GM21515 (cell line): ENCODE results near the gene ST3GAL3.

Experiments
- ATAC-seq: cut with Tn5 transposase; IDR thresholded peaks from one replicate; pipeline ENCODE4 v1.9.1; 2021; ENCODE audit not compliant: unreplicated experiment

Gene ST3GAL3

DNA sequence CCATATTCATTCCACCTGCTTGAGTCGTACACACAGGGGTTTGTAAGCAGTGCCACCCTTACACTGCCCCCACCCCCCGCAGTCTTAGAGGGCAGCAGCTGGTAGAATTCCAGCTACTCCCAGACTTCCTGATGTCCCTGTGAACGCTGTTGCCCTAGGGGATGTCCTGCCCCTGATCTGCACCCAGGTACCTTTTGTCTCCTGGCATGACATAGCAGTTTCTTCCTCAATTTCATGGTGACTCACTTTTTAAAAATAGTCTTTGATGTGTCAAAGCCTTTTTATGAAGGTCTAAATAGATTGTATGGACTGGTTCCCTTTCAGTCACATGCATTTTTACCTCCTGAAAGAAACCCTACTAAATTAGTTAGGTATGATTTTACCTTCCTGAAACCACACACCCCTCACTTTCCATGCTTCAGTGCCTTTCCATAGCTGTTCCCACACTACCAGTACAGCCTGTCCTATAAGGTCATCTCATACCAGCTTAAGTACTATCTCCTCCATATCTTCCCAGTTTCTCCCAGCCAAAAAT is 76.4 kb downstream of the ST3GAL3 start:
- ATAC-seq = no peak

GRCh38 chr1:43786201-43786958 is 79.0 kb downstream of the ST3GAL3 start:
- ATAC-seq = no peak

DNA sequence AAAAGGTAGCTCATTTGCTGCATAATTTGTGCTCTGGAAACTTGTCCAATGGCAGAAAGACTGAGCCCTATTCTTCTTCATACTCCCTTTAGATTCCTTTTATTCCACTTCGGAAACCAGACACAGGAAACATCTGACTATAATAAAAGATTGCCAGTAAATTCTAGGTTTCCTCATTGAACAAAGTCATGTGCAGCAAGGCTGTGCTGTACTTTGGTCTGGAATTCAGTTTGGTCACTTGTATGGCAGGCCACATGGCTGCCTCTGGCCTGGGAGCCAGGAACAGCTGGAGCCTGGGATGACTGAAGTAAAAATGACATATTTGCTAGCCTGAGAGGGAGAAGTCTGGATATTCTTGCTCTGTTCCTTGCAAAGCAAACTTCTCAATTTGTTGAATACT is 79.6 kb downstream of the ST3GAL3 start:
- ATAC-seq = no peak

DNA sequence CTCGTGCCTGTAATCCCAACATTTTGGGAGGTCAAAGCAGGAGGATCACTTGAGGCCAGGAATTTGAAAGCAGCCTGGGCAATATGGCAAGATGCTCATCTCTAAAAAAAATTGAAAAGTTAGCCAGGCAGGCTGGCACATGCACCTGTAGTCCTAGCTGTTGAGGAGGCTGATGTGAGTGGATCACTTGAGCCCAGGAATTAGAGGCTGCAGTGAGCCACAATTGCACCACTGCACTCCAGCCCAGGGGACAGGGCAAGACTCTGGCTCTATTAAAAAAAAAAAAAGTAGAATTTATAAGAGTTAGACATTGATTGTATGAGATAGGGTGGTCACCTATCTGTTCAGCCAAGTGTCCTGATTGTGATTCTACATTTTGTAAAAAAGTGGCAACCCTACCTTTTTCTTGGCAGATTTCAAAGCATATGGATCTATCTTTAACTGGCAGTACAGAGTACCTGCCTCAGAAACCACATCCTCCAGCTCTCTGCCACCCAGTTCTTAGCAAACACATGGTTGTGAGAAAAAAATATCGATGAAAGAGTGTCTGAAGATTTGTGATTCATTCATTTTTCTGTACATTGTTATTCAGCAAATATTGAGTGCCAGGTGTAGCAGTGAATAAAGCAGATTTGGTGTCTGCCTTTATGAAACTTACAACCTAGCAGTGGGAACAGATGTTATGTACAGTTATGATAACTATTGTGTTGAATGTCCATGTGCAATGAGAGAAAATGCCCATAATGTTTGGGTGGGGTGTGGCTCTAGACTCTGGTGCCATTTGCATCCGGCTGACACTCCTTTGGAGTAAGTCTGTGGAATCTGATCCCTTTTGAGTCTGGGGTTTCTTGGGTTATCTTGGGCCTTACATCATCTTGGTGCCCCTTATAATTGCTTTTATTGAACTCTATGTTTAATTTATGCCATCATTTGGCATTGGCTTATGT is 82.5 kb downstream of the ST3GAL3 start:
- no peak for ATAC-seq

- ATAC-seq = no peak
These were observed 83.9 kb downstream of the ST3GAL3 start for GRCh38 chr1:43791243-43791642.

DNA sequence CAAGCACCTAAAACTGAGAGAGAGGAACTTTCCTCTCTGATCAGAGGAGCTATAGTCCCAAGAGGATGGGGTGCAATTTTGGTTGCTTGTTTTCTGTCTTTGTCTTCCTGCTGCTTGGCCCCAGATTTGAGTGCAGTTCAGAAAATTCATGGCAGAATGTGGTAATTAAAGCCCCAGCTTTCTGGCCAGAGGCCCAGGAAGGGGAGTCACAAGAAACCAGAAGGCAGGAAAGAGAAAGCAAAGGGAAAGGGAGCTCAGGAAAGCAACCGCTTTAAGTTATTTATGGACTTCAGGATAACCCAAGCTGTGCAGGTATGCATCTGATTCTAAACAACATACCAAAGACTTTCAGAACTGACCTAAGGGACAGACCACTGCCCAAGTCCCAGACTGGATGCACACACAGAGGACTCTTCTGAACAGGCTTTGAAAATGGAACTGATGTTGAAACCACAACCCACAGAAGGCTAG is 88.8 kb downstream of the ST3GAL3 start:
- ATAC-seq = no peak

DNA sequence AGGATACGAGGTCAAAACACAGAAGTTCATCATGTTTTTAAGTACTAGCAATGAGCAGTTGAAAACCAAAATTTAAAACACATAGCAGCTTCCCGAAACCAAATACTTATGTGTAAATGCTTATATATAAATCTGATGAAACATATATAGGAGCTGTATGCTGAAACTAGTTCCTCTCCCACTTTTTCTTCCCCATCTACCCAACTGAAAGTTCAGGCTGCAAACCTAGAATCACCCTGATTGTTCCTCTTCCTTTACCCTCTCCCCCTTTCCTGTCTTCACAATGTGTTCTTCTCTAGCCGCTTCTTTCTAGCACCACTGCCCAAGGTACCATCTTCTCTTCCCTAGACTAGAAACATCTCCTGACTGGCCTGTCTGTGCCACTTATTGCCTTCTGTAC is 90.6 kb downstream of the ST3GAL3 start:
- ATAC-seq = no peak

- no peak for ATAC-seq
These were observed 92.6 kb downstream of the ST3GAL3 start for GRCh38 chr1:43799656-43800635.

- ATAC-seq = no peak
These were observed 93.4 kb downstream of the ST3GAL3 start for GRCh38 chr1:43800771-43801170.

DNA sequence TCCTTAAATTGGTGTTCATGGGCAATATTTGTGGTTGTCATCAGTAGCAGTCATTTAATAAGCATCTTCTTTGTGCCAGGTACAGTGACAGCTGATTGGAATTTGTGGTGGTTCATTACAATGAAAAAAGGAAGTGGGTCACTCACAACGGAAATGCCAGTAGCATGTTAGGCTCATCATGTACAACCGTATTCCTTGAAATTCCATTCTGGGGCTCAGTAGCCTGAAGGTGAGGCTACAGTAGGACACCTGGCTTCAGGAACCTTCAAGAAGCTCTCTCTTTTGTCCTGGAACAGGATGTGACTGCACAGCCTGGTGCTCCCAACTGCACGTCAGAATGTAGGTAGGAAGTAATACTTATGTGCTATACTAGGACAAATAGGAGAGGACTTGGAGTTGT is 93.9 kb downstream of the ST3GAL3 start:
- ATAC-seq = no peak

- ATAC-seq = no peak
These were observed 95.1 kb downstream of the ST3GAL3 start for GRCh38 chr1:43802356-43802980.

GRCh38 chr1:43803105-43803504 is 95.8 kb downstream of the ST3GAL3 start:
- no peak for ATAC-seq

GRCh38 chr1:43803646-43804045 is 96.3 kb downstream of the ST3GAL3 start:
- ATAC-seq = no peak

GRCh38 chr1:43804569-43804968 is 97.2 kb downstream of the ST3GAL3 start:
- ATAC-seq = no peak

DNA sequence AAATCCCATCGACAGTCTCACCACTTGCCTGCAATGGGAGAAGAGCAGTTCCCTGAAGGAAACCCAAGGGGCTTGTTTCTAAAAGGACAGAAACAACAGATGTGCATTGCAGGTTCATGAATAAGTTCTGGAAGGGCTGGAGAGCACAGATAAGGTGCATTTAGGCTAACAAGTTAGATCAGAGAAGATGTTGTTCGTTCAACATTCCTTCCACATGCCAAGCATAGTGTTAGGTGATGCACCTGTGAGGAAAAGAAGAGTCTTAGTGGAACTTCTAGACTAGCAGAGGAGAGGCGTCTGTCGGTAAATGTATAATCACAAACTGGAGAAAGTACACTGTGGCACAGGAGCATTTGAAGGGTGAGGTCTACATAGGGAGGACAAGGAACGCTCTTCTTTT is 98.0 kb downstream of the ST3GAL3 start:
- ATAC-seq = no peak

- ATAC-seq = no peak
These were observed 98.8 kb downstream of the ST3GAL3 start for GRCh38 chr1:43806183-43806582.

DNA sequence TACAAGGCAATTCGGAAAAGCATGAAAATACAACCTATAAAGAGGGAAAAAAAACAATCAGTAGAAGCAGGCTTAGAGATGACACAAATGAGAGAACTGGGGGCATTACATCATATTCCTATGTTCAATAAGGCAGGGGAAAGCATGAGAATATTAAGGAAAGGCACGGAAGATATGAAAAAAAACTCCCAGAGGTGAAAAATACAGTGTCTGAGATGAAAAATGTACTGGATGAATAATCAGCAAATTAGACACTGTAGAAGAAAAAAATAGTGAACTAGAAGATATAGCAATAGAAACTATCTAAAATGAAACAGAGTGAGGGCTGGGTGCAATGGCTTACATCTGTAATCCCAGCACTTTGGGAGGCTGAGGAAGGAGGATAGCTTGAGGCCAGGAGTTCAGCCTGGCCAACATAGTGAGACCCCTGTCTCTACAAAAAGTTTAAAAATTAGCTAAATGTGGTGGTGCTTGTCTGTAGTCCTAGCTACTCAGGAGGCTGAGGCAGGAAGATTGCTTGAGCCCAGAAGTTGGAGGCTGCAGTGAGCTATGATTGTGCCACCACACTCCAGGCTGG is 101.8 kb downstream of the ST3GAL3 start:
- ATAC-seq = no peak

- ATAC-seq = no peak
These were observed 105.2 kb downstream of the ST3GAL3 start for GRCh38 chr1:43812579-43812978.

- no peak for ATAC-seq
These were observed 107.1 kb downstream of the ST3GAL3 start for GRCh38 chr1:43814401-43814800.
